Neural progenitor cell (in vitro differentiated cells): ENCODE data around the gene SPDYE16. TPM values are rescaled to one million over a fixed set of nuclear protein-coding genes. Genes with fewer than 3 reads are reported as not detected.
"Not testable (repeated sequence)": the region's sequence is repeated elsewhere in the genome, so short reads cannot be mapped to it uniquely, and the experiment has no call there.

Source experiments
- DNase-seq: peaks from one replicate; pipeline ENCODE4 v3.0.0-alpha.2; 2016; ENCODE audit warnings: low spot score
- H2AFZ ChIP-seq: fragments of 200-600 bp; sonication (generic); replicated peaks from 2 replicates; pipeline ENCODE4 v1.6.1; 2016; ENCODE audit warnings: antibody characterized with exemption
- H3F3A ChIP-seq: fragments of 200-600 bp; sonication (generic); 2 replicates; pipeline ENCODE4 v1.6.1; 2016; ENCODE audit warnings: antibody characterized with exemption, low read depth
- H3K27ac ChIP-seq: fragments of 200-600 bp; sonication (generic); 2 replicates; pipeline ENCODE4 v1.5.1; 2016; ENCODE audit warnings: mild to moderate bottlenecking
- H3K27me3 ChIP-seq: fragments of 200-600 bp; sonication (generic); 2 replicates; pipeline ENCODE4 v1.6.1; 2016; ENCODE audit warnings: mild to moderate bottlenecking, moderate library complexity
- H3K36me3 ChIP-seq: fragments of 200-600 bp; sonication (generic); 2 replicates; pipeline ENCODE4 v1.5.1; 2016
- H3K4me1 ChIP-seq: fragments of 200-600 bp; sonication (generic); 2 replicates; pipeline ENCODE4 v1.6.1; 2016; ENCODE audit warnings: mixed run types
- H3K4me2 ChIP-seq: fragments of 200-600 bp; sonication (generic); 2 replicates; pipeline ENCODE4 v1.6.1; 2016
- H3K4me3 ChIP-seq: fragments of 200-600 bp; sonication (generic); 2 replicates; pipeline ENCODE4 v1.5.1; 2016
- H3K79me2 ChIP-seq: fragments of 200-600 bp; sonication (generic); 2 replicates; pipeline ENCODE4 v1.6.1; 2016; ENCODE audit warnings: low read depth
- H3K9ac ChIP-seq: fragments of 200-600 bp; sonication (generic); 2 replicates; pipeline ENCODE4 v1.6.1; 2016
- H3K9me3 ChIP-seq: fragments of 200-600 bp; sonication (generic); 2 replicates; pipeline ENCODE4 v1.5.1; 2016; ENCODE audit warnings: low read depth
- H4K20me1 ChIP-seq: fragments of 200-600 bp; sonication (generic); 2 replicates; pipeline ENCODE4 v1.6.1; 2016; ENCODE audit warnings: low read depth
- H3K27ac Mint-ChIP-seq: 3 replicates; pipeline ENCODE4 v1.8.0; 2021; ENCODE audit warnings: mixed read lengths
- H3K27me3 Mint-ChIP-seq: 2 replicates; pipeline ENCODE4 v1.8.0; 2022; ENCODE audit warnings: low read depth, mild to moderate bottlenecking, inconsistent platforms, moderate library complexity, mixed read lengths; ENCODE audit not compliant: insufficient read depth
- H3K36me3 Mint-ChIP-seq: 3 replicates; pipeline ENCODE4 v1.8.0; 2021; ENCODE audit warnings: mixed read lengths
- H3K4me1 Mint-ChIP-seq: 3 replicates; pipeline ENCODE4 v1.8.0; 2021; ENCODE audit warnings: mixed read lengths
- H3K4me3 Mint-ChIP-seq: 3 replicates; pipeline ENCODE4 v1.8.0; 2021; ENCODE audit warnings: mild to moderate bottlenecking, moderate library complexity, mixed read lengths
- H3K9me3 Mint-ChIP-seq: 3 replicates; pipeline ENCODE4 v1.8.0; 2020; ENCODE audit warnings: mixed read lengths
- total RNA-seq: library from RNA; depleted of rRNA; stranded (reverse); fragments of >200 nt; gene quantifications from 2 replicates; pipeline ENCODE4 v1.2.3, GENCODE V29; 2015; ENCODE audit warnings: low replicate concordance

Gene SPDYE16
- total RNA-seq, 1 donor from 2014 or later = 0.28 TPM

GRCh38 chr7:76582848-76583631 lies 39.9 kb upstream of the SPDYE16 start:
- not testable (repeated sequence) for H3K9me3 ChIP-seq, H3K4me3 Mint-ChIP-seq, H3K27me3 Mint-ChIP-seq, H3K27ac ChIP-seq, H4K20me1 ChIP-seq, H3F3A ChIP-seq, H3K4me2 ChIP-seq, H3K36me3 Mint-ChIP-seq, H3K4me3 ChIP-seq, H3K9ac ChIP-seq, H3K27ac Mint-ChIP-seq, H3K4me1 Mint-ChIP-seq, H3K27me3 ChIP-seq, H3K9me3 Mint-ChIP-seq, H2AFZ ChIP-seq, H3K36me3 ChIP-seq, DNase-seq, H3K4me1 ChIP-seq
- peaks cover 12% of the 10 kb centered on the region for H3K79me2 ChIP-seq

- H3K4me1 ChIP-seq, H3K27ac ChIP-seq, H3K27ac Mint-ChIP-seq, H3K4me1 Mint-ChIP-seq, H2AFZ ChIP-seq, H3K9me3 ChIP-seq, H3K79me2 ChIP-seq, H3F3A ChIP-seq, H3K4me3 Mint-ChIP-seq, H3K36me3 Mint-ChIP-seq, H3K27me3 ChIP-seq, H3K9ac ChIP-seq, H3K36me3 ChIP-seq, H3K4me3 ChIP-seq, H3K4me2 ChIP-seq, DNase-seq, H3K9me3 Mint-ChIP-seq, H3K27me3 Mint-ChIP-seq: not testable (repeated sequence)
- peaks cover 12% of the 10 kb centered on the region for H4K20me1 ChIP-seq
Observed at GRCh38 chr7:76575919-76576655, 33.0 kb upstream of the SPDYE16 start.

- peaks cover 12% of the 10 kb centered on the region for H4K20me1 ChIP-seq
- not testable (repeated sequence) for H3K36me3 ChIP-seq, H3K27me3 ChIP-seq, H3K36me3 Mint-ChIP-seq, H3K27ac ChIP-seq, H3K4me3 Mint-ChIP-seq, H3K9me3 Mint-ChIP-seq, H2AFZ ChIP-seq, DNase-seq, H3K79me2 ChIP-seq, H3K9me3 ChIP-seq, H3K27me3 Mint-ChIP-seq, H3K27ac Mint-ChIP-seq, H3K4me1 Mint-ChIP-seq, H3K4me2 ChIP-seq, H3F3A ChIP-seq, H3K4me1 ChIP-seq, H3K9ac ChIP-seq, H3K4me3 ChIP-seq
Observed at GRCh38 chr7:76575431-76575830, 32.3 kb upstream of the SPDYE16 start.

- H3K4me3 ChIP-seq, H3K9me3 Mint-ChIP-seq, H3K27ac ChIP-seq, H3K4me2 ChIP-seq, H2AFZ ChIP-seq, H3K9me3 ChIP-seq, H3F3A ChIP-seq, H3K4me1 ChIP-seq, DNase-seq, H3K9ac ChIP-seq, H3K4me3 Mint-ChIP-seq, H3K27me3 ChIP-seq, H3K27me3 Mint-ChIP-seq, H3K36me3 ChIP-seq, H3K4me1 Mint-ChIP-seq, H3K27ac Mint-ChIP-seq: not testable (repeated sequence)
- H4K20me1 ChIP-seq = peaks cover 12% of the 10 kb centered on the region
- H3K79me2 ChIP-seq = peaks cover 14% of the 10 kb centered on the region
- peaks cover 14% of the 10 kb centered on the region for H3K36me3 Mint-ChIP-seq
Observed at GRCh38 chr7:76572296-76572695, 29.2 kb upstream of the SPDYE16 start.

GRCh38 chr7:76570324-76570775 lies 27.3 kb upstream of the SPDYE16 start:
- peaks cover 19% of the 10 kb centered on the region for H3K36me3 Mint-ChIP-seq
- DNase-seq, H3K4me1 Mint-ChIP-seq, H3K27ac Mint-ChIP-seq, H3K4me3 ChIP-seq, H3K36me3 ChIP-seq, H3K27me3 Mint-ChIP-seq, H4K20me1 ChIP-seq, H2AFZ ChIP-seq, H3K9ac ChIP-seq, H3F3A ChIP-seq, H3K27ac ChIP-seq, H3K27me3 ChIP-seq, H3K4me3 Mint-ChIP-seq, H3K4me1 ChIP-seq, H3K9me3 ChIP-seq, H3K4me2 ChIP-seq: not testable (repeated sequence)
- peaks cover 15% of the 10 kb centered on the region for H3K9me3 Mint-ChIP-seq
- peaks cover 27% of the 10 kb centered on the region for H3K79me2 ChIP-seq

GRCh38 chr7:76568742-76569141 lies 25.6 kb upstream of the SPDYE16 start:
- H3F3A ChIP-seq, H3K9me3 ChIP-seq, H3K9ac ChIP-seq, H4K20me1 ChIP-seq, H3K4me1 ChIP-seq, H3K27ac Mint-ChIP-seq, H3K27me3 Mint-ChIP-seq, H3K4me1 Mint-ChIP-seq, H3K4me3 ChIP-seq, H3K27me3 ChIP-seq, H3K4me2 ChIP-seq, H3K36me3 ChIP-seq, DNase-seq, H3K27ac ChIP-seq, H2AFZ ChIP-seq, H3K4me3 Mint-ChIP-seq: not testable (repeated sequence)
- H3K79me2 ChIP-seq = peaks cover 27% of the 10 kb centered on the region
- Mint-ChIP-seq H3K36me3 (peaks cover 22% of the 10 kb centered on the region), H3K9me3 (peaks cover 18% of the 10 kb centered on the region)

- Mint-ChIP-seq H3K9me3 (peaks cover 19% of the 10 kb centered on the region), H3K36me3 (peaks cover 23% of the 10 kb centered on the region)
- not testable (repeated sequence) for H3K27me3 Mint-ChIP-seq, H3K4me1 Mint-ChIP-seq, H4K20me1 ChIP-seq, H3K36me3 ChIP-seq, H3K27ac ChIP-seq, H3K27ac Mint-ChIP-seq, H2AFZ ChIP-seq, H3F3A ChIP-seq, H3K4me1 ChIP-seq, H3K4me2 ChIP-seq, H3K4me3 ChIP-seq, H3K27me3 ChIP-seq, H3K9ac ChIP-seq, H3K4me3 Mint-ChIP-seq, H3K9me3 ChIP-seq, DNase-seq
- peaks cover 28% of the 10 kb centered on the region for H3K79me2 ChIP-seq
Observed at GRCh38 chr7:76567753-76568152, 24.7 kb upstream of the SPDYE16 start.

- H3F3A ChIP-seq, H3K27me3 Mint-ChIP-seq, H3K27me3 ChIP-seq, H3K27ac Mint-ChIP-seq, H3K27ac ChIP-seq, H3K4me3 ChIP-seq, H3K9me3 ChIP-seq, H4K20me1 ChIP-seq, H3K4me2 ChIP-seq, H2AFZ ChIP-seq, H3K4me1 ChIP-seq, H3K36me3 ChIP-seq, H3K4me1 Mint-ChIP-seq, H3K9ac ChIP-seq, H3K4me3 Mint-ChIP-seq, DNase-seq: not testable (repeated sequence)
- H3K36me3 Mint-ChIP-seq = peaks cover 21% of the 10 kb centered on the region
- H3K9me3 Mint-ChIP-seq = peaks cover 21% of the 10 kb centered on the region
- H3K79me2 ChIP-seq = peaks cover 28% of the 10 kb centered on the region
Observed at GRCh38 chr7:76567311-76567710, 24.2 kb upstream of the SPDYE16 start.
